ENCODE results near the gene ZNF775. TPM values are rescaled to one million over a fixed set of nuclear protein-coding genes. Genes with fewer than 3 reads are reported as not detected.

ZNF775 gene
- total and polyA plus RNA-seq, 2 of the 13 experiments (the other 11 are each of a cell fraction or from before 2014, with no cell fraction given), result 3.1 to 3.2 TPM

GRCh38 chr7:150388709-150389531 is 9.8 kb downstream of the ZNF775 start (continued):
- TF ChIP-seq ZNF414 (CRISPR knock-in tag; IDR thresholded peaks at IDR 0.05) (no peak), TOE1 (CRISPR knock-in tag; IDR thresholded peaks at IDR 0.05) (peak; percentile 98), E2F2 (CRISPR knock-in tag; IDR thresholded peaks at IDR 0.05; ENCODE audit: borderline replicate concordance) (0 out of 2 replicates have a peak, but pooled peaks have one; percentile 39), THAP9 (CRISPR knock-in tag; IDR thresholded peaks at IDR 0.05; ENCODE audit: borderline replicate concordance) (peak; percentile 78; the same call in 1 of the 2 replicates), CREB1 (IDR thresholded peaks at IDR 0.05) (no peak), CREB1 (CRISPR knock-in tag; IDR thresholded peaks at IDR 0.05) (peak; percentile 69; the same call in 1 of the 2 replicates), ISX (CRISPR knock-in tag; conservative IDR thresholded peaks at IDR 0.05) (0 out of 2 replicates have a peak, but pooled peaks have one; percentile 41), ATF4 (CRISPR knock-in tag; IDR thresholded peaks at IDR 0.05) (peak in 1 of 2 experiments; percentile 94; a peak in 2 of 4 replicates), ZNF720 (CRISPR knock-in tag; IDR thresholded peaks at IDR 0.05) (no peak), E2F5 (CRISPR knock-in tag; conservative IDR thresholded peaks at IDR 0.05) (no peak), KMT2B (CRISPR knock-in tag; IDR thresholded peaks at IDR 0.05) (no peak; the same call in 1 of the 2 replicates), DR1 (CRISPR knock-in tag; IDR thresholded peaks at IDR 0.05) (peak; percentile 49; the same call in 1 of the 2 replicates), ELK4 (CRISPR knock-in tag; IDR thresholded peaks at IDR 0.05; ENCODE audit: borderline replicate concordance) (no peak), EED (CRISPR knock-in tag; IDR thresholded peaks at IDR 0.05) (no peak), ZNF460 (CRISPR knock-in tag; IDR thresholded peaks at IDR 0.05; ENCODE audit: borderline replicate concordance) (no peak; the same call in 1 of the 2 replicates), CHD2 (IDR thresholded peaks at IDR 0.05; ENCODE audit: low read depth, low read length) (no peak), HNRNPK (IDR thresholded peaks at IDR 0.05; ENCODE audit: low read depth, low read length, poor library complexity, severe bottlenecking) (no peak), ZNF552 (CRISPR knock-in tag; IDR thresholded peaks at IDR 0.05; ENCODE audit: borderline replicate concordance) (0 out of 2 replicates have a peak, but pooled peaks have one; percentile 61), ZNF740 (CRISPR knock-in tag; IDR thresholded peaks at IDR 0.05) (peak; percentile 79; the same call in 1 of the 2 replicates)
